GM19452 (cell line): Measurements from ENCODE around the gene LYPD4.
"Not testable (repeated sequence)": the region's sequence is repeated elsewhere in the genome, so short reads cannot be mapped to it uniquely, and the experiment has no call there.

Experiments
- ATAC-seq: cut with Tn5 transposase; IDR thresholded peaks from one replicate; pipeline ENCODE4 v1.9.1; 2021; ENCODE audit not compliant: unreplicated experiment

The LYPD4 gene

DNA sequence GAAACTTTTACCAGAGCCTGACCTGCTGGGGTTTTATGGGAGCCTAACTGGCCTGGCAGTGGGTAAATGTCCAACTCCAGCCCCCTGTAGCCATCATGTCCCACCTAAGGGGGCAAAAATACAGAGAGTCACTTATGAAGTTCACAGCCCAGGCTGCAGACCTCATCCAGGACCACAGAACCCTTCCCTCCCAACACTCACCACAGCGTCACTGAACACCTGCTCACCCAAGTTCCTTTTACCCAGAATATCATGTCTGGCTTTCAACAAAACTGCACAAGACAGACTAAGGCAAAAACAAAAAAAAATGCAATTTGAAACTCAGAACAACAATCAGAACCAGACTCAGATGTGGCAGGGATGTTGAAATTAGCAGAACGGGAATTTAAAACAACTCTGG, 41.7 kb downstream of the LYPD4 start:
- no peak for ATAC-seq

- no peak for ATAC-seq
These were observed 42.7 kb downstream of the LYPD4 start for GRCh38 chr19:41801792-41802211.

GRCh38 chr19:41801031-41801430, 43.5 kb downstream of the LYPD4 start:
- no peak for ATAC-seq

DNA sequence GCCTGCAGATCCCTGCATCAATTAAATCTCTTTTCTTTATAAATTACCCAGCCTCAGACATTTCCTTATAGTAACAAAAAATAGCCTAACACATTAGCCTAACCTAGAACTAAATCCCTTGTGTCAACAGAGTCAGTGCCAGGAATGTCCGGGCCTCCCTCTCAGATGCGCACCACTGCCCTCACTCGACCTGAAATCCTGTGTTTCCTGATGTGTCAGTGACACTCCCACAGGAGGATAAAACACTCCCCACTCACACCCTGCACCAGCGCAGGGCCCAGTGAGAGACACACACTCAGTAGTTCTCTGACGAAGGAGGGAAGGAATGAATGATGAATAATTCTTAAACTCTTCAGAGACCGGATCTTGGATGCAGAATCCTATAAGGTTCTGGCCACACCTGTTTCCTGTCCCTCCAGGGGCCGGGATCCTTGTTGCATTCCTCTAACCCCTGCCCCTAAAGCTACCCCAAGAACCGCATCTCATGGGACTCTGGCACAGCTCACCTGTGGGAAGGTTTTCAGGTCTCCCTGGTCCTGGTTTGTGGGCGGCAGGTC, 45.0 kb downstream of the LYPD4 start:
- ATAC-seq: no peak

GRCh38 chr19:41796901-41797300, 47.6 kb downstream of the LYPD4 start:
- no peak for ATAC-seq

DNA sequence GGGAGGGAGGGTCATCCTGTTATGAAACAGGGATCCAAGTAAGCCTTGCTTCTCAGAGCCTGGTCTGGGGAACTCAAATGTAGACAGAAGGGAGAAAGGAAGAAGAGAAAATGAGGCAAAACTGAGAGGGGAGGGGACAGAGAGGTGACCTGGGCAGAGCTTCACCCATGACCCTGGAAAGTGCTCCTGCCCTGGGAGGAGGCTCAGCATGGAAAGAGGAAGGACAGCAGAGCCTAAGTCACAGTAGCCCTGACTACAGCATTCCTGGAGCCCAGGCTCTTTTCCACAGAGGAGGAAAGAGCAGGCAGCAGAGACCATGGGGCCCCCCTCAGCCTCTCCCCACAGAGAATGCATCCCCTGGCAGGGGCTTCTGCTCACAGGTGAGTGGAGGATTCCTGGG, 48.1 kb downstream of the LYPD4 start, which contains the start of gene CEACAM3:
CEACAM3 (plus strand) TSS at position 226 of the 400 bp plus-strand sequence; CDS start at position 317, 91 bp downstream.
- ATAC-seq: no peak

GRCh38 chr19:41795031-41795461, 49.4 kb downstream of the LYPD4 start:
- ATAC-seq: no peak

GRCh38 chr19:41793414-41793727, 51.1 kb downstream of the LYPD4 start:
- ATAC-seq: no peak

- no peak for ATAC-seq
These were observed 51.7 kb downstream of the LYPD4 start for GRCh38 chr19:41792513-41793413.

DNA sequence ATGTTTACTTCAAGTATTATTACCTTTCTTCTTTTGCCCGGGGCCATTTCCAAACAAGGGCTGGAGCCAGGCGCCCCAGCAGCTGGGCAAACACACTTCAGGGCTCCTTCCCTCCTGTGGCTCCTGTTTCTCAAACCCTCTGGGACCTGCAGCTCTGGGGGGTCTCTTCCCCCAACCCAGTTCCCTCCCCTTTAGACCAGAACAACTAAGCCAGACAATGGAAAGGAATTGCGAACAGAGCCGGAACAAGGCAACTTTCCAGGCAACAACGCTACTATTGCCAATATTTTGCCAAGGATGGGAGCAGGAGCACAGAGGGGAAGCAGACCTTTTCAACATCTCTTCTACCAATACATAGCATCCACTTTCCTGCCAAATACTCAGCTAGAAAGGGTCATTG, 55.4 kb downstream of the LYPD4 start:
- ATAC-seq: not testable (repeated sequence)

DNA sequence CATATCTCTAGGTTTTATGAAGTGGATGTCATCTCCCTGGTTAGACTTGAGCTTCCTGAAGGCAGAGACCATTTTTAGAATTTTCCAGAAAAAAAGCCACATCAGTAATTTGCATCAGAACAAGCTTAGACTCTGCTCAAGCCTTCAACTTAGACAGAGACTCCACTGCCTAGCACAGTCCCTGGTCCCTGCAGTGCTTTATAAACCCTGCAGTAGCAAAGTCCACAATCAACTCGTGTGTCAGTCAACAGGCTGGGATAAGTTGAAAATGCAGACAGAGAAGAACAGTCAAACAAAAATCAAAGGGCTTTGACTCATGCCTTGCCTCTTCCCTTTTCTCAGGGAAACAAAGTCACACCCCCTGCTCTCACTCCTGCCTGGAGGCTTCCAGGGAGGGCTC, 56.0 kb downstream of the LYPD4 start:
- ATAC-seq: not testable (repeated sequence)
